ENCODE data around the gene MCM10.

MCM10 gene

DNA sequence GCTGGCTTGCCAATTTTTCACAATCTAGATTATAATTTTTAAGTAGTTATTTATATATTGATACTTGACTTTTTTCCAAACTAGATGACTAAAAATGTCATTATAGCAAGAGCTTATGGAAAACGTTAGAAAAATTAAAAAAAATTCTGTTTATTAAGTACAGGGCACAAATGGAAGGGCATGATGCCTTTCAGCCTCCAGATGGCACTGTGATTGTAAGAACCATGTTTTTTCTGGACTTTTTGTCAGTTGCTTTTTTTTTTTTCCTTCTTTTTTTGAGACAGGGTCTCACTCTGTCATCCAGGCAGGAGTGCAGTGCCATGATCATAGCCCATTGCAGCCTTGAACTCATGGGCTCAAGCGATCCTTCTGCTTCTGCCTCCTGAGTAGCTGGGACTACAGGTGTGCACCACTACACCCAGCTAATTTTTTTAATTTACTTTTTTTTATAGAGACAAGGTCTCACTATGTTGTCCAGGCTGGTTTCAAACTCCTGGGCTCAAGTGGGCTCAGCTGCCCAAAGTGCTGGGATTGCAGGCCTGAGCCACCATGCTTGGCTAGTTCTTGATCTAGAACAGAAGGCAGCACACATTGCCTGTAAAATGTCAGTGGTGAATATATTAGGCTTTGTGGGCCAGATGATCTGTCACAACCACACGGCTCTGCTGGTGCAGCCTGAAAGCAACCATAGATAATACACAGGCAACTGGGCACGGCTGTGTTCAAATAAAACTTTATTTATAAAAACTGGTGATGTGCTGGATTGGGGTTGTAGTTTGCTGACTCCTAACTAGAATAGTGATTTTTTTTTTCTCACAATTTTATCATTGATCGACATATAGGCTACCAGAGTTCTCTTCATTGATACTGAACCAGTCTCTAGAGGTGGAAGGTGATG, 45.4 kb downstream of the MCM10 start:
- no peaks in the 10 kb centered on the region for H3K79me2 ChIP-seq (ENCODE audit: control insufficient read depth, low read length)
- no peaks in the 10 kb centered on the region for H3K9me3 ChIP-seq (ENCODE audit: control insufficient read depth, insufficient read depth, low read length)
- H3K4me1 ChIP-seq (ENCODE audit: control insufficient read depth, low read length), result no peaks in the 10 kb centered on the region
- no peaks in the 10 kb centered on the region for H3K27me3 ChIP-seq (ENCODE audit: control insufficient read depth, low read length)
- H3K36me3 ChIP-seq (ENCODE audit: control insufficient read depth, low read length), result peaks cover 78% of the 10 kb centered on the region
- no peaks in the 10 kb centered on the region for H3K9me2 ChIP-seq (replicated peaks; ENCODE audit: control insufficient read depth, low read length)
- TF ChIP-seq CTCF (IDR thresholded peaks at IDR 0.05; ENCODE audit: low read depth, low read length, poor library complexity, severe bottlenecking), result peak; percentile 45
- TF ChIP-seq EZH2phosphoT487 (IDR thresholded peaks at IDR 0.05; ENCODE audit: borderline replicate concordance, low read length), result no peak
- no peak overlapping the region for H3K27ac ChIP-seq (ENCODE audit: low read depth, low read length)
- no peak overlapping the region for H3K4me3 ChIP-seq (ENCODE audit: low read length)
- no peaks in the 10 kb centered on the region for H3F3A ChIP-seq (ENCODE audit: control insufficient read depth, insufficient read depth)
- no peaks in the 10 kb centered on the region for H4K20me1 ChIP-seq (ENCODE audit: control insufficient read depth, insufficient read depth, low read depth, low read length)
- no peak overlapping the region for H3K4me2 ChIP-seq (ENCODE audit: low read length)

GRCh38 chr10:13213163-13213562, 51.8 kb downstream of the MCM10 start:
- Histone ChIP-seq H3K27ac (ENCODE audit: low read depth, low read length) (no peak overlapping the region), H3K4me1 (ENCODE audit: control insufficient read depth, low read length) (no peaks in the 10 kb centered on the region), H4K20me1 (ENCODE audit: control insufficient read depth, insufficient read depth, low read depth, low read length) (no peaks in the 10 kb centered on the region), H3F3A (ENCODE audit: control insufficient read depth, insufficient read depth) (no peaks in the 10 kb centered on the region), H3K36me3 (ENCODE audit: control insufficient read depth, low read length) (peaks cover 40% of the 10 kb centered on the region), H3K9me2 (replicated peaks; ENCODE audit: control insufficient read depth, low read length) (no peaks in the 10 kb centered on the region), H3K4me3 (ENCODE audit: low read length) (no peak overlapping the region), H3K27me3 (ENCODE audit: control insufficient read depth, low read length) (no peaks in the 10 kb centered on the region), H3K9me3 (ENCODE audit: control insufficient read depth, insufficient read depth, low read length) (no peaks in the 10 kb centered on the region), H3K4me2 (ENCODE audit: low read length) (no peak overlapping the region), H3K79me2 (ENCODE audit: control insufficient read depth, low read length) (no peaks in the 10 kb centered on the region)
- TF ChIP-seq EZH2phosphoT487 (IDR thresholded peaks at IDR 0.05; ENCODE audit: borderline replicate concordance, low read length) (no peak), CTCF (IDR thresholded peaks at IDR 0.05; ENCODE audit: low read depth, low read length, poor library complexity, severe bottlenecking) (no peak)

DNA sequence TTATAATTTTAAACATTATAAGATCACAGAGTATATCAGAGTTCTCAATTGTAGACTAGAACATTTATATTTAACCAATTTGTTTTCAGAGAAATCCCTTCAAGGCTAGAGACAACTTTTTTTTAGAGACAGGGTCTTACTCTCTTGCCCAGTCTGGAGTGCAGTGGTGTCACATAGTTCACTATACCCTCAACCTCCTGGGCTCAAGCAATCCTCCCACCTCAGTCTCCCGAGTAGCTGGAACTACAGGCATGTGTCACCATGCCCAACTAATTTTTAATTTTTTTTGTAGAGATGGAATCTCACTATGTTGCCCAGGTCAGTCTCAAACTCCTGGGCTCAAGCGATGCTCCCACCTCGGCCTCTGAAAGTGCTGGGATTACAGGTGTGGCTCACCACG, 57.5 kb downstream of the MCM10 start:
- TF ChIP-seq CTCF (IDR thresholded peaks at IDR 0.05; ENCODE audit: low read depth, low read length, poor library complexity, severe bottlenecking) (no peak), EZH2phosphoT487 (IDR thresholded peaks at IDR 0.05; ENCODE audit: borderline replicate concordance, low read length) (no peak)
- H3K27me3 ChIP-seq (ENCODE audit: control insufficient read depth, low read length), result no peaks in the 10 kb centered on the region
- peaks cover 3% of the 10 kb centered on the region; the same call in 1 of the 2 replicates for H3F3A ChIP-seq (ENCODE audit: control insufficient read depth, insufficient read depth)
- H3K27ac ChIP-seq (ENCODE audit: low read depth, low read length), result no peak overlapping the region
- no peak overlapping the region for H3K4me3 ChIP-seq (ENCODE audit: low read length)
- H4K20me1 ChIP-seq (ENCODE audit: control insufficient read depth, insufficient read depth, low read depth, low read length), result no peaks in the 10 kb centered on the region
- no peaks in the 10 kb centered on the region for H3K36me3 ChIP-seq (ENCODE audit: control insufficient read depth, low read length)
- no peaks in the 10 kb centered on the region for H3K79me2 ChIP-seq (ENCODE audit: control insufficient read depth, low read length)
- no peaks in the 10 kb centered on the region for H3K9me2 ChIP-seq (replicated peaks; ENCODE audit: control insufficient read depth, low read length)
- no peaks in the 10 kb centered on the region for H3K9me3 ChIP-seq (ENCODE audit: control insufficient read depth, insufficient read depth, low read length)
- peaks cover 4% of the 10 kb centered on the region; the same call in 1 of the 2 replicates for H3K4me1 ChIP-seq (ENCODE audit: control insufficient read depth, low read length)
- no peak overlapping the region for H3K4me2 ChIP-seq (ENCODE audit: low read length)
